OCI-LY3 (cell line): Measurements from ENCODE around the gene PIRT.
A peak's percentile ranks its signal among the peaks of the same experiment; 100 is the strongest.

Source experiments
- H2AFZ ChIP-seq: fragments of 200-600, 300-600 bp; shearing (Covaris generic); 2 replicates; pipeline ENCODE4 v1.6.0; 2014; ENCODE audit warnings: antibody characterized with exemption, low read depth, low read length
- H3K27ac ChIP-seq: fragments of 200-600, 300-600 bp; sonication (generic); 2 replicates; pipeline ENCODE4 v1.5.1; 2014; ENCODE audit warnings: mild to moderate bottlenecking, low read length, moderate library complexity, mixed read lengths
- H3K27me3 ChIP-seq: fragments of 200-600, 300-600 bp; sonication (generic); 2 replicates; pipeline ENCODE4 v1.6.1; 2014; ENCODE audit warnings: low read depth, low read length, mixed read lengths
- H3K36me3 ChIP-seq: fragments of 200-600, 300-600 bp; sonication (generic); replicated peaks from 2 replicates; pipeline ENCODE3; 2014; ENCODE audit warnings: low read depth, low read length, mixed read lengths
- H3K4me1 ChIP-seq: fragments of 300-600, 200-600 bp; sonication (generic); 2 replicates; pipeline ENCODE4 v1.6.1; 2014; ENCODE audit warnings: low read length, mixed read lengths
- H3K4me2 ChIP-seq: fragments of 200-600, 300-600 bp; sonication (generic); 2 replicates; pipeline ENCODE4 v1.6.1; 2014; ENCODE audit warnings: low read length, mixed read lengths
- H3K4me3 ChIP-seq: fragments of 300-600, 200-600 bp; sonication (generic); 2 replicates; pipeline ENCODE4 v1.5.1; 2014; ENCODE audit warnings: antibody characterized with exemption, mild to moderate bottlenecking, low read length, moderate library complexity
- H3K79me2 ChIP-seq: fragments of 300-600, 200-600 bp; shearing (Covaris generic); 2 replicates; pipeline ENCODE4 v1.6.1; 2014; ENCODE audit warnings: mild to moderate bottlenecking, low read length, mixed read lengths
- H3K9ac ChIP-seq: fragments of 300-600, 200-600 bp; shearing (Covaris generic); 2 replicates; pipeline ENCODE4 v1.6.0; 2014; ENCODE audit warnings: mild to moderate bottlenecking, low read length, moderate library complexity
- H3K9me3 ChIP-seq: fragments of 200-600, 300-600 bp; shearing (Covaris generic); 2 replicates; pipeline ENCODE4 v1.6.1; 2014; ENCODE audit warnings: low read length, mixed read lengths; ENCODE audit not compliant: insufficient read depth
- H4K20me1 ChIP-seq: fragments of 200-600, 300-600 bp; sonication (generic); 2 replicates; pipeline ENCODE4 v1.6.1; 2016; ENCODE audit warnings: low read length, mixed read lengths; ENCODE audit not compliant: insufficient read depth
- CTCF ChIP-seq: fragments of 200-600, 300-600 bp; sonication (generic); IDR thresholded peaks from 2 replicates; pipeline ENCODE4 v1.5.1; 2014; ENCODE audit warnings: antibody characterized with exemption, low read length, low read depth
- EZH2phosphoT487 ChIP-seq: fragments of 200-600 bp; shearing (Covaris generic); IDR thresholded peaks from 2 replicates; pipeline ENCODE4 v1.6.1; 2018; ENCODE audit warnings: antibody characterized with exemption, mixed run types, low read depth

PIRT gene

GRCh38 chr17:10837921-10838320, at the start of gene PIRT:
PIRT (minus strand) TSS chr17:10838087; CDS start chr17:10825645, 12,442 bp downstream.
- Histone ChIP-seq H3K27me3 (no peaks in the 10 kb centered on the region), H2AFZ (no peak within 1 kb of the TSS), H3K79me2 (no peaks in the 10 kb centered on the region), H3K4me1 (no peaks in the 10 kb centered on the region), H3K9ac (no peak within 1 kb of the TSS), H3K4me3 (no peak within 1 kb of the TSS), H3K36me3 (no peaks in the 10 kb centered on the region), H3K27ac (no peak within 1 kb of the TSS), H4K20me1 (no peaks in the 10 kb centered on the region), H3K9me3 (no peaks in the 10 kb centered on the region), H3K4me2 (no peak within 1 kb of the TSS)
- TF ChIP-seq EZH2phosphoT487 (no peak), CTCF (no peak)

GRCh38 chr17:10881959-10882358, 44.1 kb upstream of the PIRT start:
- Histone ChIP-seq H3K9me3 (no peaks in the 10 kb centered on the region), H3K79me2 (no peaks in the 10 kb centered on the region), H3K27ac (no peak overlapping the region), H2AFZ (no peak overlapping the region), H3K36me3 (no peaks in the 10 kb centered on the region), H3K4me2 (no peak overlapping the region), H3K4me3 (no peak overlapping the region), H4K20me1 (no peaks in the 10 kb centered on the region), H3K9ac (no peak overlapping the region), H3K4me1 (no peaks in the 10 kb centered on the region), H3K27me3 (no peaks in the 10 kb centered on the region)
- no peak for TF ChIP-seq EZH2phosphoT487
- TF ChIP-seq CTCF, result no peak

GRCh38 chr17:10879190-10879836, 41.4 kb upstream of the PIRT start:
- no peak overlapping the region for H3K9ac ChIP-seq
- no peak overlapping the region for H3K4me3 ChIP-seq
- H4K20me1 ChIP-seq, result no peaks in the 10 kb centered on the region
- no peaks in the 10 kb centered on the region for H3K27me3 ChIP-seq
- no peaks in the 10 kb centered on the region for H3K36me3 ChIP-seq
- H3K4me2 ChIP-seq, result no peak overlapping the region
- no peaks in the 10 kb centered on the region for H3K79me2 ChIP-seq
- TF ChIP-seq CTCF, result peak; percentile 36
- no peak for TF ChIP-seq EZH2phosphoT487
- H2AFZ ChIP-seq, result no peak overlapping the region
- H3K9me3 ChIP-seq, result no peaks in the 10 kb centered on the region
- no peak overlapping the region for H3K27ac ChIP-seq
- H3K4me1 ChIP-seq, result no peaks in the 10 kb centered on the region

GRCh38 chr17:10875984-10876555, 38.2 kb upstream of the PIRT start:
- Histone ChIP-seq H3K9me3 (no peaks in the 10 kb centered on the region), H4K20me1 (no peaks in the 10 kb centered on the region), H3K4me1 (no peaks in the 10 kb centered on the region), H3K9ac (no peak overlapping the region), H3K4me3 (no peak overlapping the region), H3K4me2 (no peak overlapping the region), H3K27ac (no peak overlapping the region), H2AFZ (no peak overlapping the region), H3K36me3 (no peaks in the 10 kb centered on the region), H3K79me2 (no peaks in the 10 kb centered on the region), H3K27me3 (no peaks in the 10 kb centered on the region)
- TF ChIP-seq EZH2phosphoT487 (no peak), CTCF (peak; percentile 54)
